Testis (tissue), 2 donors: ENCODE measurements around the gene MSRB3.

Source experiments
- CTCF ChIP-seq, 3 experiments: fragments of 450-650 bp in 2 of 3; fragments of 200-600 bp in 1 of 3; sonication (generic) in 1 of 3; IDR thresholded peaks; one replicate each; pipeline ENCODE4 v1.5.1; 2016 to 2019; ENCODE audit warnings: antibody characterized with exemption in 3 of 3, mild to moderate bottlenecking in 2 of 3, moderate library complexity in 1 of 3
- POLR2A ChIP-seq: fragments of 450-650 bp; IDR thresholded peaks from one replicate; pipeline ENCODE4 v1.6.1; 2017; ENCODE audit warnings: antibody characterized with exemption, mild to moderate bottlenecking, moderate library complexity

GRCh38 chr12:65392491-65392890, 114.0 kb downstream of the MSRB3 start:
- TF ChIP-seq CTCF (IDR thresholded peaks at IDR 0.05), result no peak
- TF ChIP-seq POLR2A, result no peak
